H1 (cell line): Measurements from ENCODE around the gene RDH11. TPM values are rescaled to one million over a fixed set of nuclear protein-coding genes. Genes with fewer than 3 reads are reported as not detected.
"Not testable (repeated sequence)": the region's sequence is repeated elsewhere in the genome, so short reads cannot be mapped to it uniquely, and the experiment has no call there.

Experiments
- CTCF ChIA-PET: fragments of 300-600 bp; sonication (Branson Sonifier 250); formaldehyde crosslinking; loops from one replicate; lab custom pipeline; 2021; ENCODE audit not compliant: partially characterized antibody; lab: Charles Lee
- POLR2A ChIA-PET: fragments of 300-600 bp; sonication (Branson Sonifier 250); formaldehyde crosslinking; loops from one replicate; lab custom pipeline; 2021; ENCODE audit warnings: inconsistent platforms; ENCODE audit not compliant: partially characterized antibody; lab: Charles Lee
- DNase-seq, 2 experiments: peaks; one replicate each; pipeline versions ENCODE4 v3.0.0 to v3.0.0-alpha.2; 2010 to 2022; ENCODE audit warnings: low spot score in 2 of 2, low read depth in 1 of 2, mixed read lengths in 1 of 2
- FAIRE-seq: peaks from 2 replicates; lab custom pipeline; 2011; peaks lifted over from hg19 to GRCh38; lab: Jason Lieb, UNC
- H2AFZ ChIP-seq: 2 replicates; pipeline ENCODE4 v1.8.1; 2012; ENCODE audit warnings: low read length, inconsistent platforms
- H2AK5ac ChIP-seq: 2 replicates; pipeline ENCODE4 v1.6.1; 2013; ENCODE audit warnings: low read depth, low read length
- H2BK120ac ChIP-seq: replicated peaks from 2 replicates; pipeline ENCODE3; 2013; ENCODE audit warnings: low read depth, low read length, inconsistent platforms
- H2BK12ac ChIP-seq: 2 replicates; pipeline ENCODE4 v1.6.1; 2013; ENCODE audit warnings: low read depth, low read length
- H2BK15ac ChIP-seq: 2 replicates; pipeline ENCODE4 v1.6.1; 2013; ENCODE audit warnings: low read length
- H2BK20ac ChIP-seq: 2 replicates; pipeline ENCODE4 v1.6.1; 2013; ENCODE audit warnings: low read length
- H2BK5ac ChIP-seq: 2 replicates; pipeline ENCODE4 v1.6.1; 2013; ENCODE audit warnings: low read depth, low read length
- H3K14ac ChIP-seq: 2 replicates; pipeline ENCODE4 v1.6.1; 2013; ENCODE audit warnings: inconsistent platforms; ENCODE audit not compliant: insufficient read length
- H3K18ac ChIP-seq: 2 replicates; pipeline ENCODE4 v1.6.1; 2013; ENCODE audit warnings: low read length; ENCODE audit errors: extremely low read depth
- H3K23ac ChIP-seq: 2 replicates; pipeline ENCODE4 v1.6.1; 2013; ENCODE audit warnings: inconsistent platforms; ENCODE audit not compliant: insufficient read length
- H3K23me2 ChIP-seq: 2 replicates; pipeline ENCODE4 v1.6.1; 2013; ENCODE audit warnings: low read depth, low read length
- H3K27ac ChIP-seq: 2 replicates; pipeline ENCODE4 v1.6.1; 2011; ENCODE audit warnings: low read depth, low read length, inconsistent platforms
- H3K27me3 ChIP-seq, 4 experiments: replicated peaks in 1 of 4; 1 replicate in 1 of 4; 2 replicates in 3 of 4; pipeline versions ENCODE4 v1.6.1 to v1.8.1; 2011 to 2013; ENCODE audit warnings: low read length in 3 of 4, mild to moderate bottlenecking in 3 of 4, inconsistent platforms in 2 of 4, mixed read lengths in 2 of 4, moderate library complexity in 1 of 4; ENCODE audit not compliant: control insufficient read depth in 3 of 4, insufficient read depth in 3 of 4; ENCODE audit errors: extremely low read depth in 1 of 4
- H3K36me3 ChIP-seq, 4 experiments: 2 replicates each; pipeline versions ENCODE4 v1.6.1 to v1.8.1; 2011 to 2013; ENCODE audit warnings: mild to moderate bottlenecking in 4 of 4, low read length in 3 of 4, moderate library complexity in 2 of 4, control low read depth in 1 of 4, inconsistent platforms in 1 of 4; ENCODE audit not compliant: insufficient read depth in 4 of 4, control insufficient read depth in 2 of 4
- H3K4ac ChIP-seq: replicated peaks from 2 replicates; pipeline ENCODE3; 2013; ENCODE audit warnings: low read length, low read depth, mixed read lengths, inconsistent platforms; ENCODE audit not compliant: insufficient read length
- H3K4me1 ChIP-seq, 4 experiments: replicated peaks in 1 of 4; 1 replicate in 1 of 4; 2 replicates in 3 of 4; pipeline versions ENCODE4 v1.6.1 to v1.8.1; 2011 to 2013; ENCODE audit warnings: low read length in 3 of 4, inconsistent platforms in 2 of 4, mixed read lengths in 1 of 4; ENCODE audit not compliant: insufficient read depth in 4 of 4, control insufficient read depth in 3 of 4
- H3K4me2 ChIP-seq, 2 experiments: 2 replicates each; pipeline versions ENCODE4 v1.6.1 to v1.8.1; 2011 to 2013; ENCODE audit warnings: low read depth in 2 of 2, low read length in 2 of 2, control low read depth in 1 of 2, inconsistent platforms in 1 of 2, mild to moderate bottlenecking in 1 of 2; ENCODE audit not compliant: insufficient read depth in 1 of 2
- H3K4me3 ChIP-seq, 4 experiments: fragments of 200-600, 300-600 bp in 1 of 4; sonication (generic), shearing (Covaris generic), sonication (Bioruptor Twin) in 1 of 4; 2 replicates each; pipeline versions ENCODE4 v1.5.1 to v1.8.1; 2011 to 2016; ENCODE audit warnings: low read length in 4 of 4, low read depth in 3 of 4, control low read depth in 2 of 4, inconsistent platforms in 2 of 4, mild to moderate bottlenecking in 2 of 4, mixed read lengths in 1 of 4, moderate library complexity in 1 of 4; ENCODE audit not compliant: insufficient read depth in 2 of 4; ENCODE audit errors: extremely low read depth in 1 of 4
- H3K56ac ChIP-seq: replicated peaks from 2 replicates; pipeline ENCODE3; 2013; ENCODE audit warnings: low read depth, mild to moderate bottlenecking, mixed read lengths, low read length, inconsistent platforms; ENCODE audit not compliant: insufficient read length
- H3K79me1 ChIP-seq: 2 replicates; pipeline ENCODE4 v1.6.1; 2013; ENCODE audit warnings: low read depth, low read length, control low read depth
- H3K79me2 ChIP-seq, 2 experiments: 2 replicates each; pipeline versions ENCODE4 v1.6.1 to v1.8.1; 2012 to 2013; ENCODE audit warnings: low read length in 2 of 2, mild to moderate bottlenecking in 2 of 2, inconsistent platforms in 1 of 2; ENCODE audit not compliant: insufficient read depth in 2 of 2, control insufficient read depth in 1 of 2
- H3K9ac ChIP-seq, 4 experiments: replicated peaks in 1 of 4; 1 replicate in 1 of 4; 2 replicates in 3 of 4; pipeline versions ENCODE4 v1.6.1 to v1.8.1; 2011 to 2013; ENCODE audit warnings: low read depth in 3 of 4, low read length in 3 of 4, control low read depth in 2 of 4, mild to moderate bottlenecking in 2 of 4, moderate library complexity in 2 of 4, inconsistent platforms in 1 of 4; ENCODE audit errors: extremely low read depth in 1 of 4
- H3K9me3 ChIP-seq, 2 experiments: 2 replicates each; pipeline versions ENCODE4 v1.6.1 to v1.8.1; 2012 to 2013; ENCODE audit warnings: mild to moderate bottlenecking in 2 of 2, moderate library complexity in 2 of 2, control low read depth in 1 of 2, inconsistent platforms in 1 of 2, low read depth in 1 of 2, low read length in 1 of 2, mixed read lengths in 1 of 2; ENCODE audit not compliant: insufficient read depth in 2 of 2
- H4K20me1 ChIP-seq, 2 experiments: replicated peaks in 1 of 2; 2 replicates each; pipeline versions ENCODE3 to v1.8.1; 2011 to 2013; ENCODE audit warnings: inconsistent platforms in 2 of 2, low read length in 2 of 2, mild to moderate bottlenecking in 1 of 2; ENCODE audit not compliant: insufficient read depth in 2 of 2, control insufficient read depth in 1 of 2
- H4K5ac ChIP-seq: 2 replicates; pipeline ENCODE4 v1.6.1; 2013; ENCODE audit warnings: low read length, low read depth, mixed read lengths, inconsistent platforms; ENCODE audit not compliant: insufficient read length
- H4K8ac ChIP-seq: 2 replicates; pipeline ENCODE4 v1.8.0; 2013; ENCODE audit warnings: mild to moderate bottlenecking, moderate library complexity, low read length, inconsistent platforms; ENCODE audit not compliant: insufficient read depth; ENCODE audit errors: extremely low read depth
- H4K91ac ChIP-seq: replicated peaks from 2 replicates; pipeline ENCODE3; 2013; ENCODE audit warnings: low read length, mixed read lengths, inconsistent platforms; ENCODE audit not compliant: insufficient read length
- WGBS, 2 experiments: shearing (Covaris generic) in 1 of 2; methylation state at CpG; one replicate each; pipeline versions ENCODE4 v1.1.6 to v1.1.7; 2013 to 2015; ENCODE audit warnings: low lambda C conversion rate in 2 of 2, mixed read lengths in 2 of 2, inconsistent platforms in 1 of 2, low coverage in 1 of 2, missing lambda C conversion rate in 1 of 2; ENCODE audit not compliant: insufficient replicate concordance in 2 of 2, insufficient coverage in 1 of 2, insufficient read length in 1 of 2; ENCODE audit errors: extremely low coverage in 1 of 2, missing lambda C conversion rate in 1 of 2; 5-methylcytosine and 5-hydroxymethylcytosine counted together
- polyA plus RNA-seq, 7 experiments: library from polyadenylated mRNA; depleted of rRNA in 3 of 7; stranded (reverse) in 5 of 7; unstranded in 2 of 7; fragments of >200 nt in 5 of 7; fragments of 200-250 nt in 2 of 7; gene quantifications; 1 replicate in 5 of 7; 2 replicates in 1 of 7; 4 replicates in 1 of 7; pipeline versions ENCODE4 v1.2.1 to v1.2.3, GENCODE V29; 2011 to 2013; ENCODE audit warnings: missing spikeins in 2 of 7, mixed read lengths in 2 of 7
- total RNA-seq: library from RNA; stranded (reverse); fragmentation: NEBNext Ultra II Directional; extraction: Animal tissue kit (Norgen Biotek cat#: 25700); gene quantifications from 2 replicates; pipeline ENCODE4 v1.2.1, GENCODE V29; 2021

Gene RDH11
- total and polyA plus RNA-seq, 2 of the 8 experiments (the other 6 are each of a cell fraction or from before 2014, with no cell fraction given): 104 to 117 TPM

DNA sequence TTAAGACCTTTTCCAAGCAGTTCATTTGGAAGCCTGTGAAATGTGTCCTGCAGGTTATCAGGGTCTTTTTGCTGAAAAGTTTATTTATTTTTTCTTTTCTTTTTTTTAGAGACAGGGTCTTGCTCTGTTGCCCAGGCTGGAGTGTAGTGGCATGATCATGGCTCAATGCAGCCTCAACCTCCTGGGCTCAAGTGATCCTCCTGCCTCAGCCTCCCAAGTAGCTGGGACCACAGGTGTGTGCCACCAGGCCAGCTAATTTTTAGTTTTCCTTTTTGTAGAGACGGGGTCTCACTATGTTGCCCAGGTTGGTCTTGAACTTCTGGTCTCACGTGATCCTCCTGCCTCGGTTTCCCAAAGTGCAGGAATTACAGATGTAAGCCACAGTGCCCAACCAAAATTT is 23.8 kb upstream of the RDH11 start:
- H3K4me2 ChIP-seq, H4K8ac ChIP-seq, H4K91ac ChIP-seq, H3K79me1 ChIP-seq, H3K4me1 ChIP-seq, H2BK120ac ChIP-seq, H3K27ac ChIP-seq, H2BK15ac ChIP-seq, POLR2A ChIA-PET, H3K4me3 ChIP-seq, H3K79me2 ChIP-seq, H2BK5ac ChIP-seq, H3K23ac ChIP-seq, DNase-seq, H3K56ac ChIP-seq, H2AFZ ChIP-seq, H3K14ac ChIP-seq, H3K23me2 ChIP-seq, H4K5ac ChIP-seq, H3K36me3 ChIP-seq, H2AK5ac ChIP-seq, H2BK20ac ChIP-seq, FAIRE-seq, H3K4ac ChIP-seq, H2BK12ac ChIP-seq, H3K9ac ChIP-seq, H3K18ac ChIP-seq, H3K9me3 ChIP-seq, H3K27me3 ChIP-seq, H4K20me1 ChIP-seq: not testable (repeated sequence)
- 85% methylated on average over 3 of the region's 3 CpGs; no CpG with 5 or more reads in 1 of the 2 experiments for WGBS, 2 experiments
- CTCF ChIA-PET: interaction anchor here (1.0 kb wide), 1 partner anchor 15 kb away, joined by 4 read pairs; no protein-coding TSS in a partner anchor
